ENCODE data around the gene NACC2.

DNA sequence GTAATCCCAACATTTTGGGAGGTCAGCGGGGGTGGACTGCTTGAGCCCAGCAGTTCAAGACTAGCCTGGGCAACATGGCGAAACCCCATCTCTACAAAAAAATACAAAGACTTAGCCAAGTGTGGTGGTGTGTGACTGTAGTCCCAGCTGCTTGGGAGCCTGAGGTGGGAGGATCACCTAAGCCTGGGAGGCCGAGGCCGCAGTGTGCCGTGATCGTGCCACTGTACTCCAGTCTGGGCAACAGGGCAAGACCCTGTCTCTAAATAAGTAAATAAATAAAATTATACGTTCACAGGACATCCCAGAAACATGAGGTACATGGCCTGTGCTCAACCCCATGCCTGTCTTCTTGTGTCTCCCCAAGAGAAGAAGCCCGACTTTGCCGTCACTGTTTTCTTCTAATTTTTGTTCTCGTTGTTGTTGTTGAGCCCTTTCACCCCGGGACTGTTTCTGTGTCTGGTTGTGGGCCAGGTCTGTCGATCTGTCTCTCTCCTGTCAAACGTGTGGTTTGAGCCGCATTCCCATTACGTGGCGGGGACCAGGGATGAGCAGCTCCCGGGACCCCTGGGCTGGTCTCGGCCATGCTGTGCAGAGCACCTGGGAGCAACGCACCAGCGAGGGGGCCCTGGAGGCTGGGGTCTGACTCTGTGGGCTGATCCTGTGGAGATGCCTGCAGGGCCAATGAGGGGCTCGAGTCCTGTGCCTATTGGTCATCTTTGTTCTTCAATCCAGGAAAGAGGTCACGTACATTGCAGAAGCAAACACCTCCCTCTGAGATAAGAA, 32.2 kb downstream of the NACC2 start:
- TF ChIP-seq, protein P1, sequence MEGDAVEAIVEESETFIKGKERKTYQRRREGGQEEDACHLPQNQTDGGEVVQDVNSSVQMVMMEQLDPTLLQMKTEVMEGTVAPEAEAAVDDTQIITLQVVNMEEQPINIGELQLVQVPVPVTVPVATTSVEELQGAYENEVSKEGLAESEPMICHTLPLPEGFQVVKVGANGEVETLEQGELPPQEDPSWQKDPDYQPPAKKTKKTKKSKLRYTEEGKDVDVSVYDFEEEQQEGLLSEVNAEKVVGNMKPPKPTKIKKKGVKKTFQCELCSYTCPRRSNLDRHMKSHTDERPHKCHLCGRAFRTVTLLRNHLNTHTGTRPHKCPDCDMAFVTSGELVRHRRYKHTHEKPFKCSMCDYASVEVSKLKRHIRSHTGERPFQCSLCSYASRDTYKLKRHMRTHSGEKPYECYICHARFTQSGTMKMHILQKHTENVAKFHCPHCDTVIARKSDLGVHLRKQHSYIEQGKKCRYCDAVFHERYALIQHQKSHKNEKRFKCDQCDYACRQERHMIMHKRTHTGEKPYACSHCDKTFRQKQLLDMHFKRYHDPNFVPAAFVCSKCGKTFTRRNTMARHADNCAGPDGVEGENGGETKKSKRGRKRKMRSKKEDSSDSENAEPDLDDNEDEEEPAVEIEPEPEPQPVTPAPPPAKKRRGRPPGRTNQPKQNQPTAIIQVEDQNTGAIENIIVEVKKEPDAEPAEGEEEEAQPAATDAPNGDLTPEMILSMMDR (IDR thresholded peaks at IDR 0.05; ENCODE audit: poor library complexity): no peak
- TF ChIP-seq EZH2phosphoT487 (IDR thresholded peaks at IDR 0.05; ENCODE audit: low read depth, severe bottlenecking, unreplicated experiment): no peak
- TF ChIP-seq EZH2 (IDR thresholded peaks at IDR 0.05; ENCODE audit: borderline replicate concordance): no peak

Data from hepatocyte (in vitro differentiated cells).